NCI-H526 treated with DMSO at 0.1 percent for 48 hours (cell line): ENCODE results near the gene GPR180.

Experiments
- DNase-seq: peaks from one replicate; lab custom pipeline; 2025; lab: John Stamatoyannopoulos, UW

Gene GPR180

DNA sequence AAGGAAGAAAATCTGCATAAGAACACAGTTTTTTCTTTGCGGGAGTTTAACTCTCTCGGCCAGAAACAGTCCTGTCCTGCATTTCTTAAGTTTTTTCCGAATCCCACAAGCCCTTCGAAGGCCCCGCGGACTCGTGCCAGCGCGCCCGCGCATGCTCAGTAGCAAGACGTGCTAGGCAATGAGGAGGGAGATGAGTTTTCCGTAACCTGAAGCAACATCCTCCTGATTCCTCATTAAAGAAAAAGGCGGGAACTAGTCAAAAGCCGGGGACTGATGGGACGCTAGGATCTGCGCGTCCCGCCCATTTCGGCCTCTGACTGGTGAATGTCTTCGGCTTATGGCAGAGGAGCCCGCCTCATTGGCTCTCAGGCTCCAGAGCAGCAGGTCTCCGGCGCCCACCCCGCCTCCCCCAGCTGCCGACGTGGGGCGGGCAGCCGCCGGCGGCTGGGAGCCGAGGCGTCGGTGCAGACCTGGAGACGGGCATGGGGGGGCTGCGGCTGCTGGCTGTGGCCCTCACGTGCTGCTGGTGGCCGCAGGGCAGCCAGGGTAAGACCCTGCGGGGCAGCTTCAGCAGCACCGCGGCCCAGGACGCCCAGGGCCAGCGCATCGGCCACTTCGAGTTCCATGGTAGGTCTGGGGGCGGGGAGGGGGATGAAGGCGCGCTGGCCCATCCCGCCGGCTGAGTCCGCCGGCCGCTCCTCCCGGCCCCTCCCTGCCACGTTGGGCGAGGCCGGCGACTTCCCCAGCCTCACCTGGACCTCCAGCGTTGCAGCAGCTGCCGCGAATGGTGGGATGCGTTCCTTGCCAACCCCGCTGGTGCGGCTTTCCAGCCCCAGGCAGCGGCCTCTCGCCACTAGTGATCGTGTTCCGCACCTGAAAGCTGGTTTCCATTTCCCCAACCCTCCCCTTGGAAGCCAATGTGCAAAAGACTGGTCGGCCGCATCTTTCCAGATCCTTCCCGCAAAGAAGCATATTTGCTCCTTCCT lies at the start of gene GPR180:
Gene GPR180, plus strand, starts transcription at position 412 of the 986 bp plus-strand sequence. Its CDS starts 71 bp downstream, at position 483.
- peak; percentile 100 for DNase-seq

DNA sequence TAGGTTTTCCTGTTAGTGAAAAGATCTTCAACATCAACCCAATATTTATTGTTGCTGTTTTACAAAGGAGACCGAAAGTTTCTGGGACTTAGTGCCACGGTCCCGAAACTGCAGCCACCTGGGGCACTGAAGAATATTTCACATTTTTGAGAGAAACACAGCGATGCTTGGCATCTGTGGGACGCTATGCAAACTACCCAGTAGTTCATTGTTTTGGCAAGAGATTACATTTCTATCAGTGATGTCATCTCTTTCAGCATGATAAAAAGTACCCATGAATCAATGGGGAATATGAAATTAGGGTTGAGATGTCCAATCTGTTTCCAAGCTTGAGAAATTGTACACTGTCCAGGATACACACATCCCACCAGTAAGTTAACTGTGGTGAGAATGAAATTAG lies 49.6 kb upstream of the GPR180 start:
- no peak for DNase-seq

DNA sequence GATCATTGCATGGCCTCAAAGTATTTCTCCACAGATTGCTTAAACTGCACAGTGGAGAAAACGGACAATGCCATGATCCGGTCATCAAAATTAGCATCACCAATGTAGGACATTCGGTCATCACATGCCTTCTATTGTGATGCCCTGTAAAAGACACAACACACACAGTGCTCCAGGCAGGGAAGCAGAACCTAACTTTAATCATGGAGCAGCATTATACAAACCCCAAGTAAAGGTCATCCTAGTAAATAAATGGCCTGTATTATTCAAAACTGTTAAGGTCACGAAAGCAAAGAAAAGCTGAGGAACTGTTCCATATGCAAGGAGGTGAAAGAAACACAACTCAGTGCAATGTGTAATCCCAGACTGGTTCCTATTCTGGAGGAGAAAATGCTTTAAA lies 47.9 kb upstream of the GPR180 start:
- DNase-seq = no peak

DNA sequence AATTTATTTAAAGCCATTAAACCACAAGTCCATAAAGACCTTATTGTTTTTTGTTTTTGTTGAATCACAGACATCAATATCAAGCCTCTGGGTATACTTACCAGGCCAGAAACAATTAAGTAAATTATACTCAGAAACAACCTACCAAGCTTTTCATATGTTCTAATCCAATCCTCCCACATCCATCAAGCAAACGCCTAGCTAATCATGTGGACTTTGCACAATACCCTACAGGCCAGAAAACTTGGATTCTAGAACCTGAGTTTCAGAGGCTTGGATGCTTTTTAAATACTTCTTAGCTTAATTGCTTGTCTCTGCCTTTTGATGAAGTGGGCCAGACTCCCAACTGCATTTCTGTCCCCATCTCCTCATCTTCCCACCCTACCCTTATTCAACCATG lies 45.6 kb upstream of the GPR180 start:
- no peak for DNase-seq

DNA sequence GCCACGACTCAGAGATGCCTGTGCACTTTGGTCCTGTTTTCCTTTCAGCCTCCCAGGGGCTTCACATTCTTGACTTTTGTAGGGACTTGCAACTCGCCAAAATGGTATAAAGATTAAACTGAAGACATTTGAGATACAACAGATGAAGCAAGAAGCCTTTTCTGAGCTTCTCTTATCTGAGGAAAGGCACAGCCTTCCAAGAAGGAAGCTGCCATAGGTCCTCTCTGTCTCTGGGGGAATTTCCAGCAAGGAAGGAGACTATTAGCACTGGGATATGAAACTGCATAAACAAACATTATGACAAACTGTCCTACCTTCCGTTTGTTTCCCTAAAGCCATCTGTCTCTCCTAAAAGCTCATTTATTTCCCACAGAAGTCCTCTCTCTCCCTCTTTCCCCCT lies 45.0 kb upstream of the GPR180 start:
- no peak for DNase-seq

DNA sequence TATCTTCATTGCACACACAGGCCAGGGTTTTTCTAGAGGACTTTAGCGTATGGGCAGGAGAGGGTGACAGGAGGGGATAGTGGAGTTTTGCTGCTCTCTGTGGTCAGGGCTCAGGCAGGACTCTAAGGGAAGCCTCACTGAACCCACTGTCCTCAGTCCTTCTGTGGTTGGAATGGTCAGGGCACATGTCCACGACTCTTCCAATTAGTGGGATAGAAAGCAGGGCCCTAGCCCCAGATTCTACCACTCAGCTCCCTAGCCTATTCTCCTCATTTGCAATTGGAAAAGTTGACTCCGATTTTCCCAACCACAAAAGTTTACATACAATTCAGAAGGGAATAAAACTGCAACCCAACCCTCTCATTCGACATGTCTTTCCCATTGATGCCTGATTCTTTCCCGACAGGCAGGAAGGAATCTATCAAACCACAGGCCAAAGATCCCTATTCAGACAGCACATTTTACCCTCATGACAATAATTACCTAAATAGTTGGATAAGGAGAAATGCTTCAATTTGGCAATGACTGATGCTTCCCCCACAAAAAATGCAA lies 43.9 kb upstream of the GPR180 start:
- no peak for DNase-seq

DNA sequence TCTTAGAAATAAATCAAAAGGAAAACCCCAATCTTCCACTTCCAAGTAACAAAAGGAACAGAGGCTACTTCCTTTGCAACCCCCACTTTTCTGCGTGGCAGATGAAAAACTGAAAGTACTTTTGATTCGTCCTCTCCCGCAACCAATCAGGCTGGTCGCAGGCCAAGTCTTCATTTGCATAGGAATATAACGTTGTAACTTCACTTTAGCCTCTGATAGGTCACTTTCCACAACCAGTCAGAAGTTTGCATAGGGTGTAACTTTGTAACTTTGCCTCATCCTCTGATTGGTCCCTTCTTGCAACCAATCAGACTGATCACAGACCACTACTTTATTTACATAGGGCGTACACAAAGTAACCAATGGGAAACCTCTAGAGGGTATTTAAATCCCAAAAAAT lies 42.9 kb upstream of the GPR180 start:
- DNase-seq = no peak

DNA sequence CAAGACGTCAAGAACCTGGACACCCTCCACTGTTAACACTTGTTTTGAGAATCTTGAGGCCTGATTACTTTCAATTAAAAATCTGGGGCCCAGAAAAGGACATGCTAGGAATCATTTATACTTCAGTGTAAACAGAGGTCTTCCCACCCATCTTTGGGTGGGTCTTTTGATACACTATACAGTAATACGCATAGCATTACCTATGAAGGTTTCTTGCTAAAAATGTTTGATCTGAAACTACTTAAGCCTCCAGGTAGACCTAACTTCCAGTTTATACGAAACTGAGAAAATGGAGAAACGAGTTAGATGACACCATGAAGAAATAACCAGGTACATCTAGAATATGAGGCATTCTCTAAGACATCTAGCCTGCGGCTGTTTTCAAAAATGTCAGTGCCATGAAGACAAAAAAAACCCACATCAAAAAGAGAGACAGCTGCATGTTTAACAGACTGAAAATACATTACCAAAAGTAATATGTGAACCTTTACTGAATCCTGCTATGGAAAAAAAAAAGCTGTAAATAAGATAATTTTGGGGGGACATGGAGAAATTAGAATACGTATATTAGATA lies 42.3 kb upstream of the GPR180 start:
- DNase-seq = no peak

DNA sequence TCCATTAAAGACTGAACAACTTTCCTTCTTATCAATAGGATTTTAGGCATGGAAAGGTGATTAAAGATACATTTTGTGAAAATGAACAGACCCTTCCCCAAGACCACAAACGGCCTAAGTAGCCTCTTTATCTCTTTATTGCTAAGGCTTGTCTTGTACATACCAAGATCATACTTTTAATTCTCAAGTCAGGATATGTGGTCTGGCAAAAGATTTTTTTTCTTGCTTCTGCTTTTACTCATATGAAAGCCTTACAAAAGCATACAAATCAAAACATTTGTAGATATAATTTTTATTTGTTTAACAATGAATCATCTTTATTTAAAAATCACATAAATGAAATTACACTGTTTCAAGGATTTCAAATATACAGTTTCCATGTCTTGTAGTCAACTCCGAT lies 41.5 kb upstream of the GPR180 start:
- DNase-seq = no peak

DNA sequence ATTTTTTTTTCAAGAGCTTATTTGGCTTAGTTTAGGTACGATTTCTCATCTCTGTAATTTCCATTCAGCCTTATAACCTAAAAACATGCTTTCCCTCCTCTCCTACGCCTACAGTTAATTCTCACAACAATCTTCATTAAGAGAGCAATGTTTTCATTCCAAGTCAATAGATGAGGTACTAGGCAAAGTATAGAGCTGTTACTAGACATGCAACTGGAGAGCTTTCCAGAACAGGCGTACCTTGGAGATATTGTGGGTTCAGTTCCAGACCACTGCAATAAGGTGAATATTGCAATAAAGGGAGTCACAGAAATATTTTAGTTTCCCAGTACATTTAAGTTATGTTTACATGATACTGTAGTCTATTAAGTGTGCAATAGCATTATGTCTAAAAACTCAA lies 40.5 kb upstream of the GPR180 start:
- no peak for DNase-seq

DNA sequence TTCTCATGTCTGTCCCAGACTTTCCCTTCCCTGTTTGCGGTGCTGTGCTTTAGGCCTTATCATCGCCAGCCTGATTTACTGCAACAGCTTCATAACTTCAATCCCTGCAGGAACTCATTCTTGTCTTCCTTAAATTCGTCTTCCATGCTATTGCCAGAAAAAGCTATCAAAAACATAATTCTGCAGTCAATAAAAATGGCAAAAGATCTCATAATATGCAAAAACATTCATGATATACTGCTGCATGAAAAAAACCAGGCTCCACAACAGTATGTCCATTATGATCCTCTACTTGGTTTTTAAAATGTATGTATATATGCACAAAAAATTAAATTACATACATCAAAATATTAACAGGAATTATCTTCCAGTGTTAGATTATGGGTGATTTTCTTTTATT lies 34.1 kb upstream of the GPR180 start:
- no peak for DNase-seq

DNA sequence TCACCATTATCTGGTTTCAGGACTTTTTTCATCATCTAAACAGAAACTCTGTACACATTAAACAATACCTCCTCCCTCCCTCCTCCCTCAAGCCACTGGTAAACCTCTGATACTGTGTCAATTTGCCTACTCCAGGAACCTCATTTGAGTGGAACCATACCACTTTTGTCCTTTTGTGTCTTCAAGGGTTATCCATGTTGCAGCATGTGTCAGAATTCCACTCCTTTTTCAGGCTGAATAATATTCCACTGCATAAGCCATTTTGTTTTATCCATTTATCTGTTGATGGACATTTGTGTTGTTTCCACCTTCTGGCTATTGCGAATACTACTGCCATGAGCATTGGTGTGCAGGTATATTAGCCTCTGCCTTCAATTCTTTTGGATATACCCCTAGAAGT lies 33.2 kb upstream of the GPR180 start:
- no peak for DNase-seq

DNA sequence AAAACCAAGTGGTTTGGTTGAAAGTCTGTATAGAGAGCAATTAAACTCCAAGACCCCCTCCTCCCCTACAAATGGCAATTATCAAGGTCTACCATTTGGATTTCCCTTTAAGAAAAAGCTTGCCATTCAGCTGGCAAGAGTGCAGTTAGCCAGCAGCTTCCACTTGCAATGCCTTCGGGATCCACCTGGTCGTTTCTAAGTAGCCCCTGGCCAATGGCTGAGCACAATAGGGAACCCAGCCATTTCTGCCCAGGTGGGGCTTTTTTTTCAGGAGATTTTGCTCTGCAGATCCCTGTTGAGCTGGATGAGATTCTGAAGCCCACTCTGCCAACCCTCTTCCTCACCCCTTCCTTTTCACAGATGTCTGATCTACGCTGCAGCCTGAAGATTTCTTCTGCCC lies 32.0 kb upstream of the GPR180 start:
- no peak for DNase-seq

DNA sequence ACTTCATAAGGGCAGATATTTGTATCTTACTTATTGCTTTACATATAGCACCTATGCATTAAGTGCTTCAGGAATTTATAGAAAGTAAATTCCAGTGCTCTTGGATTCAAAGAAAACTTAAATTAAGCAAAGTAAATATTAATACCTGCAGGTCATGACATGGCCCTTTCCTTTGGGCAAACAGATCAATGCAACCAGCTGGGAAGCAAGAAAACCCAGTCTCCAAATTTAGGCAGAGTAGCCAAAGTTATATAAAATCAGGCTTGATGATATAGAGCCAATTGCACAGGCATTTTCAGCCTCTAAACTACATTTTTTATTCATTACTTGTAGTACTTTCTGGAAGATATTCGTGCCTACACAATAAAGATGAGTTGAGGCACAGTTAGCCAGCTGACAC lies 22.6 kb upstream of the GPR180 start:
- no peak for DNase-seq

DNA sequence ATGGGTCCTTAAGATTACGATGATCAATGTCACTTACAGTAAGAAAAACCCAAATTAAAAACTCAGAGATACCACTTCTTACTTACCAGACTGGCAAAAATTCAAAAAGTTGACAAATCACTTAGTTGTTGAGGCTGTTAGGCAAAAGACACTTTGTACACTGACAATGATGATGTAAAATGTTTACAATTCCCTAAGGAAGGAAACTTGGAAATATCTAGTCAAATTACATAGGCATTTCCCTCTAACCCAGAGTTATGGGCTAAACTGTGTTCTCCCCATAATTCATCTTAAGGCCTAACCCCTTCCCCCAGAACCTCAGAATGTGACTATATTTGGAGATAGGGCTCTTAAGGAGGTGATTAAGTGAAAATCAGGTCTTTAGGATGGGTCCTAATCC lies 17.7 kb upstream of the GPR180 start:
- no peak for DNase-seq

DNA sequence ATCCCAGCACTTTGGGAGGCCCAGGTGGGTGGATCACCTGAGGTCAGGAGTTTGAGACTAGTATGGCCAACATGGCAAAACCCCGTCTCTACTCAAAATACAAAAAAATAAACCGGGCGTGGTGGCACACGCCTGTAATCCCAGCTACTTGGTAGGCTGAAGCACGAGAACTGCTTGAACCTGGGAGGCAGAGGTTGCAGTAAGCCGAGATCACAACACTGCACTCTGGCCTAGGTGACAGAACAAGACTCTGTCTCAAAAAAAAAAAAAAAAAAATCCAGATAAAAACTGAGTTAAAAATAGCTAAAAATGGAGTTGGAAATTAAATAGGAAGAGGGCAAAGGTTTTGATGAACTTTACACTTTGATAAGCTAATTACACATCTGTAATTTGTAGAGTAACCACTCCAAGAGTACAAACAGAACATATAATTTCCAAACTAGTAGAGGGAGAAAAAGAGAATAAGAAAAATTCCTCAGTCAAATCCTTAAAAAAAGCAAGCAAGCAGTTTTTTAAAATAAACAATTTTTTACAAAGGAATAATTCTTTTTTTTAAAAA lies 16.0 kb upstream of the GPR180 start:
- no peak for DNase-seq

DNA sequence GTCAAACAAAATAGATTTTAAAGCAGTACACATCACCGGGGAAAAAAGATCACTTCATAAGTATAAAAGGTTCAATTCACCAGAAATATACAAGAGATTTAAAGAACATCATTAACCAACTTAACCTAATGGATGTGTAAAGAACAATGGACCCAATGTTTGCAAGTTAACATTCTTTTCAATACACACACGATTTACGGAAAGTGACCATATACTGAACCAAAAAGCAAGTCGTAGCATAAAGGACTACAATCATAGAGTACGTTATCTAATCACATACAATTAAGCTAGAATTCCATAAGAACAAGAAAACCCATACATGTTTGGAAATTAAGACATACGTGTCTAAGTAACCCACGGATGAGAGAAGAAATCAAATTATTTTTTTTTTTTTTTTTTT lies 15.3 kb upstream of the GPR180 start:
- no peak for DNase-seq

DNA sequence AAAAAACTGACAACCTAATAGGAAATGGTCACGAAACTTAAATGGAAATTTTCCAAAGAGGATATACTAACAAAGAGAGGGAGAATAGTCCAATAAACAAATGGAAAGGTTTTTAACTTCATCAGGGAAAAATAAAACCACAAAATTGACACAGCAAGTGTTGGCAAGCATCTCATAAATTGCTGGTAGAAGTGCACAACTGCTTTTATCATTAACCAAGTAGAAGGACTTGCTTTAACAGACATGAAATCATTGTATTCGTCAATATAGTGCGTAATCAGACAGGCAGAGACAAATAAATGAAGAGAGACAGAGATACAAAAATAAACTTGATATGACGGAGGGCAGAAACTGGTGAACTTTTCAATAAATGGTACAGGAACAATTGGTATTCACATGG lies 13.1 kb upstream of the GPR180 start:
- DNase-seq = no peak

DNA sequence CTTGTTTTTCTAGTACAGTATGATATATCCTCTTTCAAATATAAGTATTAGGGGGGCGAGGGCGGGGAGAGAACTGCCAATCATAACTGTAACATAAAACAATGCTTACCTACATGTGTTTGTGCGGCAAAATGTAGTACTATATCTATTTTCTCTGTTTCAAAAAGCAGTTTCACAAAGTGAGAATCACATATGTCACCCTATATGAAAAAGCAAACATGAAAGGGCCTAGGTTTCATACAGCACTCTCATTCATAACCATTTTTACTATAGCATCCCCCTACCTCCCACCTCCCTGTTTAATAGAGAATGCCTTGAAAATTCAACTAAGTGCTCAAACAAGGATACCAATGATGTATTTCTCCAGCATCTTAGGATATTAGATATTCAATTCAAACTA lies 10.9 kb upstream of the GPR180 start:
- no peak for DNase-seq

DNA sequence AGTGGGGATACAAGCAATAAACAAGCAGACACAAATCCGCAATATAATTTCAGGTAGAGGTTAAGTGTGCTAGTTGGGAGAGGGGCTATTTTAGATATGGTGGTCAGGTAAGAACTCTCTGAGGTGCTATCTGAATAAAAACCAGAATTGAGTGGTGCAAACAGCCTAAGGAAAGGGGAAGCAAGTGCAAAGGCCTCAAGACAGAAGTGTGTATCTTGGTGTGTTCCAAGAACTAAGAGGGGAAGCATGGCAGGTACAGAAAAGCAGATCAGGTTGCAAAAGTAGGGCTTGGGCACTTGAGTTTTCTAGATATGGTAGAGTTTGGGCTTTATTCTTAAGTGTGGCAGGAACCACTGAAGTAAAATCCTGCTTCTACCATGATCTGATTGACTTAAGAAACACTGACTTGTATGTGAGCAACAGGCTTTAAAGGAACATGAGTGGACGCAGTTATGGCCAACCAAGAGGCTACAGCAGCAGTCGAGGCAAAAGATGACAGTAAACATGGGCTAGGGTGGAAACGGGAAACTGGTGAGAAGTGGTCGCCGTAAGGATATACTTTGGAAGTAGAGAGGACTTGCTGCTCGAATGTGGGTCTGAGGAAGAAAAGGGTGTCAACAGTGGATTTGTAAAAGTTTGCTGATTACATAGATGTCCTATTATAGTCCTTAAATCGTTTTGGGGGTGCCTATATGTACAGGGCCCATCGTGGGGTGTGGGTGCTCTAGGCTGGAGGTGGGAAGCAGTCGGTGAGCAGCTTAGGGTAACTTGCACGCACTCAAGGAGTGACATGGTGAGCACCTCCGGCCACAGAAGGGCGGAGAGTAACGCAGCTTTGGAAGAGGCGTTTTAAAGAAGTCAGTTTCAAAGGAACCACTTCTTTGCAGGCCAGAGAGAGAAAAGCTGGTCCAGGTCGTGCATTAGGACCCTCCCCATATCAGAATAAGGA lies 6.4 kb upstream of the GPR180 start:
- peak; percentile 50 for DNase-seq

DNA sequence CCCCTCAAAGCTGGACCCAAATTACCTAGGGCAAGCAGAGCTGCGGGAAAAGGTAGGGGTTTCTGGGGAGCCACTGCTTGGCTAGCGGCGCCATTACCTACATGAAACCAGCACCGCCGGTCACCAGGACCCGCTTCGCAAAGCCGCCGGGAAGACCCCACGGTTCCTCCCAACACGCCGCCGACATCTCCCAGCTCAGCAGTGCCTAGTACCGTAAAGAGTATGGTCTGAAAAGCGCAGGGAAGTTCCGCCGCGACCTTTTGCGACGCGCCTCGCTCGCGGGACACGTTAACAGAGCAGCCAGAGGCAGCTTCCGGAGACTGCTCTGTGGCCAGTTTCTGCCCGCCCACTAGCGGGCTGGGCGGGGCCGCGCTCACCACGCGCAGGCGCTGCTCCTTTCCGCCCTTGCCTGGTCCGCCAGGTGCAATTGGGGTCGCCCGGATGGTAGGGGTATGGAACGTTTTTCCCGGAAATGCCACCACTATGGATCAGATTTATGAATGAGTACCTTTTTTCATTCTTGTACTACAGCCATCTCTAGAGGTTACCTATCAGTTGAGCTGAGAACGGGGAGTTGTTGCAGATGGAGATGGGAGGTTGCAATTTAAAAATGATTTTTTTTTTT lies 5.6 kb upstream of the GPR180 start, which contains the start of gene TGDS:
Gene TGDS, minus strand, starts transcription at position 203 of the 625 bp plus-strand sequence. Its CDS starts 16 bp downstream, at position 187.
- peak; percentile 93 for DNase-seq
